Fibroblast of lung (primary cell): Measurements from ENCODE around the gene SPEF2. TPM values are rescaled to one million over a fixed set of nuclear protein-coding genes. Genes with fewer than 3 reads are reported as not detected.

Experiments
- DNase-seq, 2 donors: peaks; one replicate each; pipeline versions ENCODE4 v3.0.0 to v3.0.0-alpha.2; 2010; ENCODE audit warnings: low read depth in 2 of 2
- H2AFZ ChIP-seq: 2 replicates; pipeline ENCODE4 v1.5.1; 2012; ENCODE audit warnings: low read length, control low read depth, inconsistent platforms
- H3K27ac ChIP-seq: 2 replicates; pipeline ENCODE4 v1.5.1; 2011; ENCODE audit warnings: low read length, control low read depth; ENCODE audit not compliant: insufficient read depth
- H3K27me3 ChIP-seq: 2 replicates; pipeline ENCODE4 v1.5.1; 2011; ENCODE audit warnings: mild to moderate bottlenecking, low read length; ENCODE audit not compliant: control insufficient read depth, insufficient read depth
- H3K36me3 ChIP-seq: 2 replicates; pipeline ENCODE4 v1.5.1; 2011; ENCODE audit warnings: low read length; ENCODE audit not compliant: control insufficient read depth, insufficient read depth
- H3K4me1 ChIP-seq: 2 replicates; pipeline ENCODE4 v1.5.1; 2011; ENCODE audit warnings: low read length; ENCODE audit not compliant: control insufficient read depth, insufficient read depth; ENCODE audit errors: extremely low read depth
- H3K4me2 ChIP-seq: 2 replicates; pipeline ENCODE4 v1.5.1; 2011; ENCODE audit warnings: low read length, control low read depth; ENCODE audit not compliant: insufficient read depth; ENCODE audit errors: extremely low read depth
- H3K4me3 ChIP-seq, 4 experiments: fragments of 200-600 bp in 1 of 4; sonication (generic) in 1 of 4; replicated peaks in 1 of 4; 2 replicates each; pipeline ENCODE4 v1.5.1; 2011 to 2016; ENCODE audit warnings: low read length in 4 of 4, low read depth in 3 of 4, mild to moderate bottlenecking in 3 of 4, control low read depth in 2 of 4, inconsistent platforms in 1 of 4, mixed read lengths in 1 of 4; ENCODE audit not compliant: insufficient read depth in 1 of 4; ENCODE audit errors: control extremely low read depth in 1 of 4
- H3K79me2 ChIP-seq: 2 replicates; pipeline ENCODE4 v1.5.1; 2012; ENCODE audit warnings: mild to moderate bottlenecking, low read length, inconsistent platforms; ENCODE audit not compliant: control insufficient read depth, insufficient read depth
- H3K9ac ChIP-seq: 2 replicates; pipeline ENCODE4 v1.5.1; 2011; ENCODE audit warnings: mild to moderate bottlenecking, low read length, control low read depth; ENCODE audit not compliant: insufficient read depth
- H3K9me3 ChIP-seq: 2 replicates; pipeline ENCODE4 v1.5.1; 2012; ENCODE audit warnings: low read depth, low read length; ENCODE audit not compliant: control insufficient read depth, insufficient read depth
- H4K20me1 ChIP-seq: 2 replicates; pipeline ENCODE4 v1.5.1; 2011; ENCODE audit warnings: low read length; ENCODE audit not compliant: control insufficient read depth, insufficient read depth; ENCODE audit errors: extremely low read depth
- CTCF ChIP-seq, 2 donors: IDR thresholded peaks in 1 of 2; conservative IDR thresholded peaks in 1 of 2; 1 replicate in 1 of 2; 2 replicates in 1 of 2; pipeline ENCODE4 v1.5.1; 2011 to 2012; ENCODE audit warnings: low read length in 2 of 2, control low read depth in 1 of 2, inconsistent platforms in 1 of 2, low read depth in 1 of 2, mild to moderate bottlenecking in 1 of 2
- EZH2 ChIP-seq: IDR thresholded peaks from 2 replicates; pipeline ENCODE4 v1.5.1; 2012; ENCODE audit warnings: low read length, control low read depth, mild to moderate bottlenecking; ENCODE audit errors: missing control alignments
- polyA plus RNA-seq, 2 donors: library from polyadenylated mRNA; depleted of rRNA in 1 of 2; stranded (reverse) in 1 of 2; unstranded in 1 of 2; fragments of >200 nt; gene quantifications; 2 replicates each; pipeline ENCODE4 v1.2.1, GENCODE V29; 2011 to 2012; ENCODE audit warnings: missing spikeins in 1 of 2
- total RNA-seq: library from RNA; depleted of rRNA; stranded (reverse); fragments of >200 nt; gene quantifications from 2 replicates; pipeline ENCODE4 v1.2.1, GENCODE V29; 2014

The SPEF2 gene
- total and polyA plus RNA-seq, 2 donors (not counting 1 experiment from before 2014, with no cell fraction given), result 5.2 to 5.9 TPM

GRCh38 chr5:35656721-35657120, 39.1 kb downstream of the SPEF2 start:
- peak in 1 of 2 donors; percentile 65 for DNase-seq
- H3K4me1 ChIP-seq, result no peaks in the 10 kb centered on the region
- no peak overlapping the region for H3K4me2 ChIP-seq
- no peaks in the 10 kb centered on the region for H4K20me1 ChIP-seq
- TF ChIP-seq CTCF (conservative IDR thresholded peaks at IDR 0.05 in 1 of 2, IDR thresholded peaks at IDR 0.05 in 1 of 2; ENCODE audit: low read depth in 1 of 2, low read length in 2 of 2) (no peak), EZH2 (no peak)
- no peaks in the 10 kb centered on the region for H3K9me3 ChIP-seq
- H2AFZ ChIP-seq, result no peak overlapping the region
- H3K9ac ChIP-seq, result no peak overlapping the region
- H3K36me3 ChIP-seq, result no peaks in the 10 kb centered on the region
- no peak overlapping the region for H3K27ac ChIP-seq
- H3K4me3 ChIP-seq, result no peak overlapping the region
- H3K27me3 ChIP-seq, result no peaks in the 10 kb centered on the region
- H3K79me2 ChIP-seq, result no peaks in the 10 kb centered on the region

GRCh38 chr5:35657877-35658276, 40.2 kb downstream of the SPEF2 start:
- H3K4me1 ChIP-seq, result no peaks in the 10 kb centered on the region
- no peak for DNase-seq
- no peaks in the 10 kb centered on the region for H3K79me2 ChIP-seq
- H2AFZ ChIP-seq, result no peak overlapping the region
- no peak overlapping the region for H3K4me2 ChIP-seq
- H3K36me3 ChIP-seq, result no peaks in the 10 kb centered on the region
- H4K20me1 ChIP-seq, result no peaks in the 10 kb centered on the region
- no peak overlapping the region for H3K9ac ChIP-seq
- no peak overlapping the region for H3K27ac ChIP-seq
- no peaks in the 10 kb centered on the region for H3K27me3 ChIP-seq
- H3K9me3 ChIP-seq, result no peaks in the 10 kb centered on the region
- no peak overlapping the region for H3K4me3 ChIP-seq
- no peak for TF ChIP-seq EZH2
- no peak for TF ChIP-seq CTCF (conservative IDR thresholded peaks at IDR 0.05 in 1 of 2, IDR thresholded peaks at IDR 0.05 in 1 of 2; ENCODE audit: low read depth in 1 of 2, low read length in 2 of 2)

GRCh38 chr5:35659556-35659955, 41.9 kb downstream of the SPEF2 start:
- no peak overlapping the region for H3K27ac ChIP-seq
- no peak overlapping the region for H2AFZ ChIP-seq
- no peaks in the 10 kb centered on the region for H3K4me1 ChIP-seq
- H3K79me2 ChIP-seq, result no peaks in the 10 kb centered on the region
- H3K9ac ChIP-seq, result no peak overlapping the region
- H3K4me3 ChIP-seq, result no peak overlapping the region
- DNase-seq, result no peak
- no peaks in the 10 kb centered on the region for H3K27me3 ChIP-seq
- no peak for TF ChIP-seq CTCF (conservative IDR thresholded peaks at IDR 0.05 in 1 of 2, IDR thresholded peaks at IDR 0.05 in 1 of 2; ENCODE audit: low read depth in 1 of 2, low read length in 2 of 2)
- no peak for TF ChIP-seq EZH2
- H4K20me1 ChIP-seq, result no peaks in the 10 kb centered on the region
- H3K4me2 ChIP-seq, result no peak overlapping the region
- no peaks in the 10 kb centered on the region for H3K9me3 ChIP-seq
- H3K36me3 ChIP-seq, result no peaks in the 10 kb centered on the region
